Measurements from ENCODE around the gene CHP1.
"Not testable (repeated sequence)": the region's sequence is repeated elsewhere in the genome, so short reads cannot be mapped to it uniquely, and the experiment has no call there.

CHP1 gene

DNA sequence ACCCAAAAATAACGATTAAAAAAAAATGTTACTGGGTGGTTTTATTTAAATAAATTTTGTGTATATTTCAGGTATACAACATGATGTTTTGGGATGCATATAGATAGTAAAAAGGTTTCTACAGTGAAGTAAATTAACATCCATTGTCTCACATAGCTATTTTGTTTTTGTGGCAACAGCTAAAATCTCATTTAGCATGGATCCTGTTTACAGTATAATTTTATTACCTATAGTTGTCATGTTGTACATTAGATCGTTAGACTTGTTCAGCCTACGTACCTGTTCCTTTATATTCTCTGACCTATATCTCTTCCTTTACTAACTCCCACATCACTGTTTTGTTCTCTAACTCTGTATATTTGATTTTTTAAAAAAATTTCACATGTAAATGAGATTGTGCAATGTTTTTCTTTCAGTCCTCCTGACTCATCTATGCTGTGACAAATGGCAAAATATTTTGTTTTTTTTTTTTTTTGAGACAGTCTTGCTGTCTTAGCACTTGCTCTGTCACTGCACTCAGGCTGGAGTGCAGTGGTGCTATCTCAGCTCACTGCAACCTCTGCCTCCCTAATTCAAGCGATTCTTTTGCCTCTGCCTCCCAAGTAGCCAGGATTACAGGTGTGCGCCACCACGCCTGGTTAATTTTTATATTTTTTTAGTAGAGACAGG, 55.7 kb downstream of the CHP1 start:
- intact Hi-C loops (cut with DNase I): no loop called here
- peak in 1 of 10 donors; percentile 16 for DNase-seq

DNA sequence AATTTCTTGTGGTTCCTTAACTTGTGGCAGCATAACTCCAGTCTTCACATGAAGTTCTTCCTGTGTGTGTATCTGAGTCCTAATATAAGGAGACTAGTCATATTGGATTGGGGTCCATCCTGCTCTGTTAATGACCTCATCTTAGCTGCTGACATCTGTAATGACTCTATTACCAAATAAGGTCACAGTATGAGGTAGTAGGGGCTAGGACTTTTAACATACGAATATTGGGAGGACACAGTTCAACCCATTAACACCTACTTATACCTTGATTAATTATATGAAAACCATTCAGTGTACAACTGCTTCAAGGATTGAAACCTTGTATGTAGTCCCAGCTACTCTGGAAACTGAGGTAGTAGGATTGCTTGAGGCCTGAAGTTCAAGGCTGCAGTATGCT, 57.4 kb downstream of the CHP1 start:
- intact Hi-C loops (cut with DNase I): no loop called here
- DNase-seq: no peak

DNA sequence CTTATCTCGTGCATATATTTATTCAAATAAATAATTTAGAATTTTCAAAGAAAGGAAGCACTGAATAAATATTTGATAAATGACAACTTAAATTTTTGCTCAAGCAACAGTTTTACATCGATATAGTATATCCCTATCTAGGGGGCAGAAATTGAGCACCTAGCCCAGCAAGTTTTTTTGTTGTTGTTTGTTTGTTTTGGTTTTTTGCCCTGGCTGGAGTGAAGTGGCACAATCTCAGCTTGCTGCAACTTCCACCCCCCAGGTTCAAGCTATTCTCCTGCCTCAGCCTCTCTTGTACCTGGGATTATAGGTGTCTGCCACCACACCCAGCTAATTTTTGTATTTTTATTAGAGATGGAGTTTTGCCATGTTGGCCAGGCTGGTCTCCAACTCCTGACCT, 58.9 kb downstream of the CHP1 start:
- intact Hi-C loops (cut with DNase I): no loop called here
- no peak for DNase-seq

DNA sequence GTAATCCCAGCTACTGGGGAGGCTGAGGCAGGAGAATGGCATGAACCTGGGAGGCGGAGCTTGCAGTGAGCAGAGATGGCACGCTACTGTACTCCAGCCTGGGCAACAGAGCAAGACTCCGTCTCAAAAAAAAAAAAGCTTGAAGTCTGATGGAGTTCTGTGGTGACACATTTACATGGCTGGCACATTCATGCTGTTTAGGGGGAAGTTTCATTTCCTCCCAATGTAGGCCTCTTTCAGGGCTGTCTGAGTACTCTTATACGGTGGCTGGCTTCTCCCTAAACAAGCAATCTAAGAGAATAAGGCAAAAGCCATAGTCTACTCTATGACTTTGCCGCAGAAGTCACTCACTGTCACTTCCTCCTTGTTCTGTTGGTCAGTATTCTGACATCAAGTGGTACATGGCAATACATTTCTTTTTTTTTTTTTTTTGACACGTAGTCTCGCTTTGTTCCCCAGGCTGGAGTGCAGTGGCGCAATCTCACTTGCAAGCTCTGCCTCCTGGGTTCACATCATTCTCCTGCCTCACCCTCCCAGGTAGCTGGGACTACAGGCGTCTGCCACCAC, 60.1 kb downstream of the CHP1 start:
- intact Hi-C loops (cut with DNase I): no loop called here
- peak in 1 of 10 donors; percentile 45 for DNase-seq

DNA sequence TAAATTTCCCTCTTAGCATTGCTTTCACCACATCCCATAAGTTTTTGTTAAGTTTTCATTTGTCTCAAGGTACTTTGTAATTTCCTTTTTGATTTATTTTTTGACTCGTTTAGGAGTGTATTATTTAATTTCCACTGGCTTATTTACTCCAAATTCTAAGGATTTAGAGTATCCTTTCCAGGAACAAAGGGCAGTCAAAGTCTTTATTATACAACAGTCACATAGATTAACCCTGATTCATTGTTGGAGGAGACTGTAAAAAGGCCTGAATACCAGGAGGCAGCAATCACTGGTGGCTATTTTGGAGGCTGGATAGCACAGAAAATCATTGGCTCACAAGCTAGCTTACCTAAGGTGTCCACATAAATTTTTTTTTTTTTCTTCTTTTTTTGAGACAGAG, 61.5 kb downstream of the CHP1 start:
- DNase-seq: no peak
- intact Hi-C loops (cut with DNase I): no loop called here

DNA sequence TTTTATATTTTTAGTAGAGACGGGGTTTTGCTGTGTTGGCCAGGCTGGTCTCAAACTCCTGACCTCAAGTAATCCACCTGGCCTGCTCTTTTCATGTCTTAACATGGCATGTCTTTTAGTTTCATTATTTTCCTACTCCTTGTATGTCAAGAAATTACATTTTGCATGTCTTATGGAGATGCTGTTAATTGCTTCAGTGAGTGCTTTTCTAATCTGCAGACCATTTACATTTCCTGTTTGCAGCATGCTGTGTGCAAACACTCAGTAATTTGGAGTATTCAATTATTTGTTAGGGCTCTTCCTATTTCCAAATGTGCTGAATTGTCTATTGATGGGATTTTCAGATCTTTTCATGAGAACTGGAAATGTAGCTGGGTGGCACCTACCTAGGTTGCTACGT, 70.1 kb downstream of the CHP1 start:
- intact Hi-C loops (cut with DNase I); DNase-seq: not testable (repeated sequence)

DNA sequence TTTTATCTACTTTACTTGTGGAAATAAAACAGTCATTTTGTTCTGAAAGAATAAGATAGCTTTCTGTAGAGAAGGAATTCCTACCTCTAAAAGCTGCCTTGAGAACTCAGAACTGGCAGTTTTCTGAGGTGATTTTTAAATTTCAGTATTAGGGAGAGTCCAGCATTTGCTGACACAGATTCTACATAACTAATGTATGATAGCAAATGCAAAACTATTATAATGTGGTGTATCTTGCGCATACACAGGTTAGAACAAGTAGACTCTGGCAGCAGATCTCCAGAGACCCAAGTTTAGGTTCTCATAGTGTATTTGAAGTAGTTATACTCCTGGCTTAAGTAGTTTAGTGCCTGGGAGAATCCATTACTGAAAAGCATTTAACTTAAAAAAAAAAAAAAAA, 70.5 kb downstream of the CHP1 start:
- no peak for DNase-seq
- intact Hi-C loops (cut with DNase I): no loop called here

DNA sequence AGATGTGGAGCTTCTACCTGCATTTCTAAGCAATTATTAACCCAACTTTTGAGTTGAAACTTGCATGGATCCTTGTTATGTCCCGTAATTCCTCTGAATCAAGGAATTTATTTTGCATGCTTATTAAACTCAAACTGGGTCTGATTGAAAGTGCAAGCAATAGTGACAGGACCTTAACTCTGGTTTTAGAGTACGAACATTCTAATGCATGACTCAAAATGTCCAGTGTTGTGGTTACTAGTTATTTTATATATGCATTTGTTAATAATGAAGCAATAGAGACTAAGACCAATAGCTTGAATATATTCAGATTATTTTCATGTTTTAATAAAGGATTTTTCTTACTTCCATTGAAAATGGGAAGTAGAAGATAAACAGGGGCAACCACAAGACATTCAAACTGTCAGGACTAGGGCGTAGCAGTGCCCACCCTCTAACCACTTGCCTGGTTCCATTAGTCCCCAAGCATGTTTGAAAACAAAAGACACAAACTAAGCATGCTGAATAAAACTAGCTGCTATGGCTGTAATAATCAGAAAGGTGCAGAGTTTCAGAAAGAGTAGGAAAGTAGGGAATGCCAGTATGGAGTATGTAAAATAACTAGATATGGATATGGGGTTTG, 73.2 kb downstream of the CHP1 start:
- intact Hi-C loops (cut with DNase I): no loop called here
- no peak for DNase-seq

DNA sequence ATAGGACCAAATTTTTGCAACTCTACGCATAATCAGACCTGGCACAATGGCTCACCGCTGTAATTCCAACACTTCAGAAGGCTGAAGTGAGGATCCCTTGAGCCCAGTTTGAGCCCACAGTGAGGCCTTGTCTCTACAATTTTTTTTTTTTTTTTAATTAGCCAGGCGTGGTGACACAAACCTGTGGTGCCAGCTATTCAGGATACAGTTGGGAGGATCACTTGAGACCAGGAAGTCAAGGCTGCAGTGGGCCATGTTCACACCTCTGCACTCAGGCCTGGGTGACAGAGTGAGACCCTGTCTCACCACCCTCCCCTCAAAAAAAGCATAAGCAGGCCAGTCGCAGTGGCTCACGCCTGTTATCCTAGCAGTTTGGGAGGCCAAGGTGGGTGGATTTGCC, 76.6 kb downstream of the CHP1 start:
- intact Hi-C loops (cut with DNase I): no loop called here
- no peak for DNase-seq

DNA sequence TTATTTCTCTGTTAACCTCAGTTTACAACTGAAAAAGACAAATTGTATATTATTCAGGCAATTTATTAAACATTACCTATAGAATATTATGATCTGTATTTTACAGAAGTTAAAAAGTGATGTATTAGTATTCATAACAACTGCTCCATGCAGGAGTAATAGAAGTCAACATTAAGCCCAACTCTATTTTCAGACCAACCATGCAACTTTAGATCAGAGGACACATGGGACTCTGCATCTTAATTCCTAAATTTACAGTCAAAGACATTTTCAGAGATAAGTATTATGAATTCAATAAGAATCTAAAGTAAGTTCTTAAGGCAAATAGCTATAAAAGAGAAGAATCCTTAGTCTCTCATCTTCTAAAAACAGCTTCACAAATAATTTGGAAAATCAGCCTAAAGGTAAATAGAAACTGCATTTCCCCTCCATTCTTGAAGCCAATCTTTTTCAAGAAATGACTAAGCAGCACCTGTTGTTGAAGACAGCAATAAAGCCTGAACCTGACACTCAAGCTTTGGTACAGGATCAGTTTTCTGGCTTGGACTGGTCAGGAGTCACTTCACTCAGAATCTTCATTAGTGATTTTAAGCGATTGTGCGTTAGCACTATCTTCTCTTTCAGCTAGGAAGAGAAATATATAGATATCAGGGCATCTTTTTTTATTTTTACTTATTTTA, 78.3 kb downstream of the CHP1 start:
- intact Hi-C loops (cut with DNase I): no loop called here
- DNase-seq: no peak

DNA sequence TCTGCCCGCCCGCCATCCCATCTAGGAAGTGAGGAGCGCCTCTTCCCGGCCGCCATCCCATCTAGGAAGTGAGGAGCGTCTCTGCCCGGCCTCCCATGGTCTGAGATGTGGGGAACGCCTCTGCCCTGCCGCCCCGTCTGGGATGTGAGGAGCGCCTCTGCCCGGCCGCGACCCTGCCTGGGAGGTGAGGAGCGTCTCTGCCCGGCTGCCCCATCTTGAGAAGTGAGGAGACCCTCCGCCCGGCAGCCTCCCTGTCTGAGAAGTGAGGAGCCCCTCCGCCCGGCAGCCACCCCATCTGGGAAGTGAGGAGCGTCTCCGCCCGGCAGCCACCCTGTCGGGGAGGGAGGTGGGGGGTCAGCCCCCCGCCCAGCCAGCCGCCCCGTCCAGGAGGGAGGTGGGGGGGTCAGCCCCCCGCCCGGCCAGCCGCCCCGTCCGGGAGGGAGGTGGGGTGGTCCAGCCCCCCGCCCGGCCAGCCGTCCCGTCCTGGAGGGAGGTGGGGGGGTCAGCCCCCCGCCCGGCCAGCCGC, 89.8 kb downstream of the CHP1 start:
- DNase-seq: peak in 1 of 10 donors; percentile 64
- intact Hi-C loops (cut with DNase I): not testable (repeated sequence)

DNA sequence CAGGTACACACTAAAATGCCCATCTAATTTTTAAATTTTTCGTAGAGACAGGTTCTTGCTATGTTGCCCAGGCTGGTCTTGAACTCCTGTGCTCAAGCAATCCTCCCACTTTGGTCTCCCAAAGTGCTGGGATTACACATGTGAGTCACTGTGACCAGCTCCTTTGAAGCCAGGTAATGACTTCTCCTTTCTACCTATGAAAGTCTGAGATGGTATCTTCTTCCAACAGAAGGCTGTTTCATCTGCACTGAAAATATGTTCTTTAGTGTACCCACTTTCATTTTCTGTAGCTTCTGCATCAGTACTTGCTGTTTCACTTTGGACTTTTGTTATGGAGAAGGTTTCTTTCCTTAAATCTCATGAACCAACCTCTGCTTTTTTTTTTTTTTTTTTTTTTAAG, 92.5 kb downstream of the CHP1 start:
- intact Hi-C loops (cut with DNase I): no loop called here
- DNase-seq: no peak

DNA sequence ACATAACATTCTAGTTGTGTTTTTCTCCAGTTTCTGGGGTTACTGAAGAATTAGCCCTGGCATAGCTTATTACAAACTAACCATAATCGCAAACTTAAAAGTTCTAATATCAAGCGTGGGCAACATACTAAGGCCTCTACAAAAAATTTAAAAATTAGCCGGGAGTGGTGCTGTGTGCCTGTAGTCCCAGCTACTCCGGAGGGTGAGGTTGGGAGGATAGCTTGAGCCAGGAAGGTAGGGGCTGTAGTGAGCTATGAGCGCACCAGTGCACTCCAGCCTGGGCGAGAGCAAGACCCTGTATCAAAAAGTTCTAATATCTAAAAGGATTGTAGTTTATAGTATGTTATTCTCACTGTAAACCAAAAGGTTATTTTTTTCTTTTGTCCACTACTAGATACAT, 100.2 kb downstream of the CHP1 start:
- no peak for DNase-seq
- intact Hi-C loops (cut with DNase I): no loop called here

Data from posterior cingulate gyrus (tissue), 11 donors.